ENCODE measurements around the gene NHERF1. TPM values are rescaled to one million over a fixed set of nuclear protein-coding genes. Genes with fewer than 3 reads are reported as not detected.

NHERF1 gene
- total and polyA plus RNA-seq, 2 of the 8 experiments (the other 6 are each of a cell fraction or from before 2014, with no cell fraction given): 92.9 to 99.2 TPM

GRCh38 chr17:74737299-74738050 lies 11.0 kb upstream of the NHERF1 start:
- H3K4me3 ChIP-seq (ENCODE audit: extremely low read depth in 1 of 4, insufficient read depth in 2 of 4, low read depth in 3 of 4, low read length in 4 of 4): peak overlapping the region; percentile 55 to 75 (median 64)
- CTCF ChIA-PET (ENCODE audit: partially characterized antibody): interaction anchor here (0.6 to 5.7 kb wide), 47 partner anchors 8 to 416 kb away, joined by 3 to 81 read pairs (median 7); partner anchors contain the start of genes GRIN2C, NAT9 and OTOP2
- TF ChIP-seq TAF7 (optimal IDR thresholded peaks at IDR 0.05; ENCODE audit: borderline replicate concordance, low read depth, low read length) (peak; percentile 27), SP4 (IDR thresholded peaks at IDR 0.05; ENCODE audit: low read length) (no peak), GABPA (IDR thresholded peaks at IDR 0.05; ENCODE audit: borderline replicate concordance, insufficient read depth, low read length) (peak; percentile 45; the same call in 1 of the 2 replicates), RFX5 (IDR thresholded peaks at IDR 0.05; ENCODE audit: borderline replicate concordance, low read depth, low read length) (no peak), GTF2F1 (IDR thresholded peaks at IDR 0.05; ENCODE audit: borderline replicate concordance, low read depth, low read length) (no peak), CHD1 (IDR thresholded peaks at IDR 0.05; ENCODE audit: low read depth, low read length) (no peak), BACH1 (IDR thresholded peaks at IDR 0.05; ENCODE audit: low read length) (no peak), KDM1A (IDR thresholded peaks at IDR 0.05; ENCODE audit: borderline replicate concordance, low read length) (no peak; the same call in 1 of the 2 replicates), KDM5A (IDR thresholded peaks at IDR 0.05; ENCODE audit: low read length) (no peak), CHD2 (IDR thresholded peaks at IDR 0.05; ENCODE audit: low read length) (no peak), BCL11A (IDR thresholded peaks at IDR 0.05; ENCODE audit: low read depth in 2 of 2, low read length in 2 of 2) (no peak)

More at GRCh38 chr17:74737299-74738050, 11.0 kb upstream of the NHERF1 start:
- DNase-seq (ENCODE audit: low read depth in 1 of 2, low spot score in 2 of 2) (peak in 1 of 2 experiments; percentile 85), FAIRE-seq (peak; percentile 52)
- Histone ChIP-seq H2AFZ (ENCODE audit: low read length) (peak overlapping the region; percentile 57; the same call in 1 of the 2 replicates), H3K18ac (ENCODE audit: extremely low read depth, low read length) (peak overlapping the region; percentile 71), H3K4ac (replicated peaks; ENCODE audit: insufficient read length, low read depth, low read length) (peak overlapping the region; percentile 61), H3K14ac (ENCODE audit: insufficient read length) (no peak overlapping the region), H3K79me1 (ENCODE audit: low read depth, low read length) (no peaks in the 10 kb centered on the region), H3K9ac (replicated peaks in 1 of 4; ENCODE audit: extremely low read depth in 1 of 4, low read depth in 3 of 4, low read length in 3 of 4) (no peak overlapping the region; a peak in 1 of 7 replicates), H4K20me1 (replicated peaks in 1 of 2; ENCODE audit: control insufficient read depth in 1 of 2, insufficient read depth in 2 of 2, low read length in 2 of 2) (peaks cover 0 to 5% of the 10 kb centered on the region in 2 experiments), H3K4me2 (ENCODE audit: insufficient read depth in 1 of 2, low read depth in 2 of 2, low read length in 2 of 2) (peak overlapping the region; percentile 73 to 84), H3K36me3 (ENCODE audit: control insufficient read depth in 2 of 4, insufficient read depth in 4 of 4, low read length in 3 of 4) (no peaks in the 10 kb centered on the region), H2BK12ac (ENCODE audit: low read depth, low read length) (peak overlapping the region; percentile 81; the same call in 1 of the 2 replicates), H3K9me3 (ENCODE audit: insufficient read depth in 2 of 2, low read depth in 1 of 2, low read length in 1 of 2) (no peaks in the 10 kb centered on the region), H3K4me1 (replicated peaks in 1 of 4; ENCODE audit: control insufficient read depth in 3 of 4, insufficient read depth in 4 of 4, low read length in 3 of 4) (peaks cover 5 to 18% (median 11%) of the 10 kb centered on the region in 4 experiments), H4K8ac (ENCODE audit: extremely low read depth, insufficient read depth, low read length) (no peak overlapping the region), H3K27me3 (replicated peaks in 1 of 4; ENCODE audit: control insufficient read depth in 3 of 4, extremely low read depth in 1 of 4, insufficient read depth in 3 of 4, low read length in 3 of 4) (peaks cover 0 to 8% (median 2%) of the 10 kb centered on the region in 4 experiments; a peak in 4 of 7 replicates), H2AK5ac (ENCODE audit: low read depth, low read length) (no peak overlapping the region), H2BK120ac (replicated peaks; ENCODE audit: low read depth, low read length) (peak overlapping the region; percentile 26), H3K23ac (ENCODE audit: insufficient read length) (no peak overlapping the region), H3K23me2 (ENCODE audit: low read depth, low read length) (peaks cover 18% of the 10 kb centered on the region; the same call in 1 of the 2 replicates), H2BK15ac (ENCODE audit: low read length) (no peak overlapping the region), H2BK5ac (ENCODE audit: low read depth, low read length) (peak overlapping the region; percentile 89; the same call in 1 of the 2 replicates), H3K56ac (replicated peaks; ENCODE audit: insufficient read length, low read depth, low read length) (no peak overlapping the region), H3K79me2 (ENCODE audit: control insufficient read depth in 1 of 2, insufficient read depth in 2 of 2, low read length in 2 of 2) (no peaks in the 10 kb centered on the region), H4K5ac (ENCODE audit: insufficient read length, low read depth, low read length) (peak overlapping the region; percentile 41), H3K27ac (ENCODE audit: low read depth, low read length) (no peak overlapping the region), H4K91ac (replicated peaks; ENCODE audit: insufficient read length, low read length) (peak overlapping the region; percentile 68), H2BK20ac (ENCODE audit: low read length) (no peak overlapping the region)
- 6% methylated on average over 26 of the region's 38 CpGs; no CpG with 5 or more reads in 1 of the 2 experiments for WGBS, 2 experiments (ENCODE audit: extremely low coverage in 1 of 2, insufficient coverage in 1 of 2, insufficient read length in 1 of 2, insufficient replicate concordance in 2 of 2, low coverage in 1 of 2, low lambda C conversion rate in 2 of 2, missing lambda C conversion rate in 1 of 2)
- POLR2A ChIA-PET (ENCODE audit: partially characterized antibody): interaction anchor here (0.6 to 4.6 kb wide), 8 partner anchors 12 to 82 kb away, joined by 3 to 60 read pairs (median 5); partner anchors contain the start of gene NHERF1

All from H1 (cell line).